HS-5 (cell line): ENCODE measurements around the gene UGT3A1.

Experiments
- DNase-seq: peaks from one replicate; pipeline ENCODE4 v3.0.0-alpha.2; 2012; ENCODE audit warnings: low read depth

Gene UGT3A1

DNA sequence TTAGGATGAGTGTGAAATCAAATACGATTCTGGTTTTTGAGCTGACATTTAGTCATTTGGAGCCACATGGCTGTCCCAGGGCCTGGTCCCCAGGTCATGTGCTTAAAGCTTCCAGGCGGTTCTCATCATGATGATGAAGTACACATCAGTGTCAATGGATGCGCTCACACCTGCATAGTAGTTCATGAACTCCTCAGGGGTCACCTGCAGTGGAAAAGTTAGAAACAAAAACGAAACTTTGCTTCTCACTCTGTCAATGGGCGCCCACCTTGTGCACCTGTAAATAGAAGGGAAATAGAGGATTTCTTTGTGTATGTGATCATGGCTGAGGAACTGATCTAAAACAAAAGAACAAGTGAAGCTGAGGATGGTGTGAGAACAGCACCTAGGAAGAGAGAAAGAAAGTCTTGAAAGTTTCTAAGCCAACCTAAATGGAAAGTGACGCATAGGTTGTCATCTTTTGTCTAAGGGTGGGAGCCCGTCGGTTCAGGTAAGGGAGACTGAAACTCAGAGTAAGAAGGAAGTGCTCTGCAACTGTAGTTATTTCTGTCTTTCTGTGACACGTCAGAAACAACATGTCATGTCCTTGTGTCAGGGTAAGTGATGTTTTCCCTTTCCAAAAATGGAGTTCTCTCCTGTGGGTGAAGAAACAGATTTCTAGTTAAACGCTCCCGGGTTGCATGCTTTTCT is 86.6 kb downstream of the UGT3A1 start:
- no peak for DNase-seq

GRCh38 chr5:35903631-35904203 is 87.5 kb downstream of the UGT3A1 start:
- DNase-seq = no peak

DNA sequence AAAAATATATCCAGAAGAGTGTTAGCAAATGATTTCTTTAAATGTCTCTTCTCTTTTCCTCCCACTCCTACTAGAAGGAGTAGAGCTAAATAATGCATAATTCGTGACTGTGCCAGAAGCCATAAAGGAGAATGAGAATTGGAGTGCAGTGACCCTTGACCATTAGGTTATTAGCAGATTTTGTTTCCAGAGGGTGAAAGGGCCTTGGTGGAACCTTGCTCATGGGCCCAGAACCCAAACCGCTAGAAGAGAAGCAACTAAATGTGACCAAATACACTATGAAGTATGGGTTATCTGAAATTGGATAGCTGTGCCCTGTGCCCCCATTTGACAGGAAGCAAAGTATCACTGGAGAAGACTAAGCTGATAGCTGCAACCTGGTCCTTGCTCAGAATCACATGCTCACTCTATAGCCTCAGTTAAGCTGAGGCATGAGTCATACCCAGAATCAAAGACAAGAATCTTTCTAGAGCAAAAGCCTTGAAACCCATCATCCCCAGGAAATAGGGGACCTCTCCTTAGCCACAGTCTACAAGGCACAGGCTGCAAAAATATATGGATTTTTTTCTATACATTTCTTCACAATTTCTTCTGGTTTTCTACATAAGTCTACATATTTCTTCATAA is 89.0 kb downstream of the UGT3A1 start:
- DNase-seq = no peak
